ENCODE data around the gene ATXN1. TPM values are rescaled to one million over a fixed set of nuclear protein-coding genes. Genes with fewer than 3 reads are reported as not detected.

ATXN1 gene
- total RNA-seq, 3 donors from 2014 or later: 30.4 to 87.3 (median 50.1) TPM

DNA sequence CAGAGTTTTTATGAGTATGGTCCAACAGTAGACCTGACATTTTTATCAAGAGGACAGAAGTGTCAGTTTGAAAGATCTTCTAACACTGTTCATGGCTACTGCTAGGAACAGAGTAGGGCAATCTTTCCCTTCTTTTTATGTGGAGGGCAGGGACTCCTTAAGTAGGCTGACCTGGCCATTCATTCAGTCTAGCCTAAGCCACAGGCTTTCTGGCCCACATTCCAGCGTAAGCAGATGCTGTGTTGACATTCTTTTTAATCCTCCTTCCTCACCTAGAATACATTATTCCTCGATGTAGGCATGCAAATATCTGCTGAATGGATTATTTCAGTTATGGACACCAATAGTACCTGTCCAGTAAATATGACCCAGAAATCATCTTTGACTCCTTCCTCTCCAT is 188.3 kb downstream of the ATXN1 start:
- ATAC-seq (no peak), DNase-seq (no peak)
- intact Hi-C loops (cut with DNase I, micrococcal nuclease): no loop called here
- Histone ChIP-seq H3K36me3 (ENCODE audit: low read depth) (no peaks in the 10 kb centered on the region), H3K9me3 (no peaks in the 10 kb centered on the region), H3K4me1 (ENCODE audit: low read depth) (peaks cover 15% of the 10 kb centered on the region), H3K4me3 (no peak overlapping the region)
- TF ChIP-seq, protein P1, sequence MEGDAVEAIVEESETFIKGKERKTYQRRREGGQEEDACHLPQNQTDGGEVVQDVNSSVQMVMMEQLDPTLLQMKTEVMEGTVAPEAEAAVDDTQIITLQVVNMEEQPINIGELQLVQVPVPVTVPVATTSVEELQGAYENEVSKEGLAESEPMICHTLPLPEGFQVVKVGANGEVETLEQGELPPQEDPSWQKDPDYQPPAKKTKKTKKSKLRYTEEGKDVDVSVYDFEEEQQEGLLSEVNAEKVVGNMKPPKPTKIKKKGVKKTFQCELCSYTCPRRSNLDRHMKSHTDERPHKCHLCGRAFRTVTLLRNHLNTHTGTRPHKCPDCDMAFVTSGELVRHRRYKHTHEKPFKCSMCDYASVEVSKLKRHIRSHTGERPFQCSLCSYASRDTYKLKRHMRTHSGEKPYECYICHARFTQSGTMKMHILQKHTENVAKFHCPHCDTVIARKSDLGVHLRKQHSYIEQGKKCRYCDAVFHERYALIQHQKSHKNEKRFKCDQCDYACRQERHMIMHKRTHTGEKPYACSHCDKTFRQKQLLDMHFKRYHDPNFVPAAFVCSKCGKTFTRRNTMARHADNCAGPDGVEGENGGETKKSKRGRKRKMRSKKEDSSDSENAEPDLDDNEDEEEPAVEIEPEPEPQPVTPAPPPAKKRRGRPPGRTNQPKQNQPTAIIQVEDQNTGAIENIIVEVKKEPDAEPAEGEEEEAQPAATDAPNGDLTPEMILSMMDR (IDR thresholded peaks at IDR 0.05): no peak

DNA sequence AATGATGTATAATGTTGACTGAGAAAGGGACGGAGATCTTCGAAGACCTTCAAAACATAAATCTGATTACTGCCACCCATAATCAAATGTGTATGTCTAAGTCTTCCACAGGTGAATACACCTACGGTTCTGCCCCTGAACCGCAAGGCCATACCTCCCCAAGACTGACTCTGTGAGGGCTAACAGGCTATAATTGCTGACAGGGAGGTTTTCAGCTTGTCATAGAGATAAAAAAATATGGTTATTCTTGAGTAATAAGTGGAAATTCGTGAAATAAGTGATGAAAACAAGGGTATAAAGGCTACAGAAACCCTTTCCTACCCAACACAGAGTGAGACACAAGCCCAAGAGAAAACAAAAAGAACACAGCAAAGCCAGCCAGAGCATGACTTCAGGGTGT is 188.9 kb downstream of the ATXN1 start:
- ATAC-seq (no peak), DNase-seq (no peak)
- Histone ChIP-seq H3K4me1 (ENCODE audit: low read depth) (peaks cover 18% of the 10 kb centered on the region), H3K9me3 (no peaks in the 10 kb centered on the region), H3K4me3 (no peak overlapping the region), H3K36me3 (ENCODE audit: low read depth) (no peaks in the 10 kb centered on the region)
- TF ChIP-seq, protein P1 (IDR thresholded peaks at IDR 0.05): no peak
- intact Hi-C loops (cut with DNase I, micrococcal nuclease): no loop called here

DNA sequence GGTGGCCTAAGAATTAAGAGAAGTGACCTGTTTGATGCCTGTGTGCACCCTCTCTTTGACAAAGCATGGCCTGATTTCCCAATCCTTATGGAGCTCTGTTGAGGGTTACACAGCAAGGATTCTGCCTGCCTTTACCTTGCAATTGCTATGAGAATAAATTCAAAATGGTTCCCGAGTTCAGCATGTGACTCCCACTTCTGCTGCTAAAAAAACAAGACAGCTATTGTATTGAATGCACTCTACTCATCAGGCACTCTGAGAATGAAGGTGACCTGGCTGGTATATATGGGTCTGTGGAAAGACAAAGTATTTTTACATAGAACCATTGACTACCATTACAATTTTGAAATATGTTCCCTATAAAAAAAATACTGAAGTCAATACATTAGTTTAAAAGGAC is 190.3 kb downstream of the ATXN1 start:
- no peaks in the 10 kb centered on the region for H3K36me3 ChIP-seq (ENCODE audit: low read depth)
- no peak for ATAC-seq
- no peak for DNase-seq
- H3K9me3 ChIP-seq: no peaks in the 10 kb centered on the region
- no peak overlapping the region for H3K4me3 ChIP-seq
- intact Hi-C loops (cut with DNase I, micrococcal nuclease): no loop called here
- H3K4me1 ChIP-seq (ENCODE audit: low read depth): peaks cover 8% of the 10 kb centered on the region
- TF ChIP-seq, protein P1 (IDR thresholded peaks at IDR 0.05): no peak

DNA sequence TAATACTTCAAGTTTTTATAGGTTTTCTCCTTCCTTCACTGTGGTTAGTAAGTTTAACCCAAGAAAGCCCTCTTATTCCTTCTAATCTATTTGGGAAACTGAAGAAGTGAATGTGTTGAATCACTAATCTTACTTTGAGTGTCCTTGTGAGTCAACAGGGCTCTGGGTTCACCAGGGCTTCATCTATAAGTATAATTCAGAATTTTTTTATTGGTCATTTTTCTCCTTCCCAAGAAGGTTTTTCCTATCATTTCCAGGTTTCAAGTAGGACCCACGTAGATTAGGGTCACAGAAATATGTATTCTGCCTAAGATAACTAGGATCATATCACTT is 191.1 kb downstream of the ATXN1 start:
- H3K4me3 ChIP-seq: no peak overlapping the region
- intact Hi-C loops (cut with DNase I, micrococcal nuclease): no loop called here
- peaks cover 8% of the 10 kb centered on the region for H3K4me1 ChIP-seq (ENCODE audit: low read depth)
- no peaks in the 10 kb centered on the region for H3K9me3 ChIP-seq
- H3K36me3 ChIP-seq (ENCODE audit: low read depth): no peaks in the 10 kb centered on the region
- TF ChIP-seq, protein P1 (IDR thresholded peaks at IDR 0.05): no peak
- DNase-seq: no peak
- no peak for ATAC-seq

DNA sequence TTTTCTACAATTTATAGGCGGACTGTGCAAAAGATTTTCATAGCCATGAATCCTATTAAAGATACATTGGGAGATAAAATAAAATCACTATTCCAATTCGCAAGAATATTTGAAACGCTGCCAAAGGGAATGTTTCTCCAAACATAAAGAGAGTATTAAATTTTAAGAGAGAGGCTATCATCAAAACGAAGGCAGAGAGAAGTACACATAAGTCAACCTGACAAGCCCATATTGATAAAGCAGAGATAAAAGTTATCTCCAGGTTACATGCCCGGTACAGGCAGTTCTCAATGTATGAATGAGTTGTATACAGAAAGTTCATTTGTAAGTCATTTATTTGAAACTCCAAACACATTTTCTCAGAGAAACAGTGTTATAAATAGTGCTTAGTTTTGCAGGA is 193.1 kb downstream of the ATXN1 start:
- Histone ChIP-seq H3K4me1 (ENCODE audit: low read depth) (peaks cover 8% of the 10 kb centered on the region), H3K9me3 (no peaks in the 10 kb centered on the region), H3K36me3 (ENCODE audit: low read depth) (no peaks in the 10 kb centered on the region), H3K4me3 (no peak overlapping the region)
- intact Hi-C loops (cut with DNase I, micrococcal nuclease): no loop called here
- DNase-seq (no peak), ATAC-seq (no peak)
- TF ChIP-seq, protein P1 (IDR thresholded peaks at IDR 0.05): no peak

DNA sequence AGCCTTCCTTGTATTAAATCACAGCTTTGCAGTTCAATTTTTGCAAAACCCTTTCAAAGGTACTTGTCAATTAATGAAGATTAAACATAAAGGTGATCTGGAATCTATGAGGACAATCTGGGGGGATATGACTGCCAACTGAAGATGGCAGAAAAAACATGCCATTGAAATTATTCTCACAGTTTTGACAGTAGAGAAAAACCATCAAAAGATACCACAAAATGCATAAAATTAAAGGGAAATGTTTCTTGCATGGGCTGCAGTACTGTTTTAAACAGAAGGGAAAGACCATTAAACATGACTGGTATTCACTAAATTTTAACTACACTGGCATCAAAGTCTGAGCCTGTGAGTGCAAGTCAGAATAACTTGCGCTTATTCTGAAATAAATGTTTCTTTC is 194.2 kb downstream of the ATXN1 start:
- H3K4me1 ChIP-seq (ENCODE audit: low read depth): peaks cover 8% of the 10 kb centered on the region
- intact Hi-C loops (cut with DNase I, micrococcal nuclease): no loop called here
- TF ChIP-seq, protein P1 (IDR thresholded peaks at IDR 0.05): no peak
- ATAC-seq (no peak), DNase-seq (no peak)
- no peaks in the 10 kb centered on the region for H3K9me3 ChIP-seq
- H3K36me3 ChIP-seq (ENCODE audit: low read depth): no peaks in the 10 kb centered on the region
- no peak overlapping the region for H3K4me3 ChIP-seq

Measured in mucosa of descending colon (tissue), 3 donors.